BLaER1 (cell line): ENCODE measurements around the gene SLU7.
A peak's percentile ranks its signal among the peaks of the same experiment; 100 is the strongest.

ENCODE experiments used
- H3K27ac ChIP-seq: shearing (Covaris generic); formaldehyde crosslinking; 2 replicates; pipeline ENCODE4 v1.8.1; 2022
- H3K27me3 ChIP-seq: shearing (Covaris generic); formaldehyde crosslinking; 2 replicates; pipeline ENCODE4 v1.8.1; 2022
- H3K36me3 ChIP-seq: shearing (Covaris generic); formaldehyde crosslinking; 2 replicates; pipeline ENCODE4 v1.8.1; 2022
- H3K4me1 ChIP-seq: shearing (Covaris generic); formaldehyde crosslinking; 2 replicates; pipeline ENCODE4 v1.8.1; 2022
- H3K4me2 ChIP-seq: shearing (Covaris generic); formaldehyde crosslinking; 2 replicates; pipeline ENCODE4 v1.8.1; 2022
- H3K4me3 ChIP-seq: shearing (Covaris generic); formaldehyde crosslinking; 2 replicates; pipeline ENCODE4 v1.8.1; 2022
- H3K9ac ChIP-seq: shearing (Covaris generic); formaldehyde crosslinking; 2 replicates; pipeline ENCODE4 v1.8.1; 2022
- H3K9me3 ChIP-seq: shearing (Covaris generic); formaldehyde crosslinking; 2 replicates; pipeline ENCODE4 v1.8.1; 2022
- H4K20me1 ChIP-seq: shearing (Covaris generic); formaldehyde crosslinking; 2 replicates; pipeline ENCODE4 v1.8.1; 2022
- Cebpa-rat ChIP-seq: shearing (Covaris generic); IDR thresholded peaks from 2 replicates; pipeline ENCODE4 v1.8.1; 2022

The SLU7 gene

GRCh38 chr5:160390787-160391696 lies 27.8 kb downstream of the SLU7 start:
- Histone ChIP-seq H3K4me2 (no peak overlapping the region), H3K36me3 (0 out of 2 replicates have a peak, but pooled peaks cover 4% of the 10 kb centered on the region), H3K9ac (no peak overlapping the region), H3K9me3 (peaks cover 18% of the 10 kb centered on the region), H3K4me1 (no peaks in the 10 kb centered on the region), H3K27ac (no peak overlapping the region), H3K27me3 (no peaks in the 10 kb centered on the region), H4K20me1 (no peaks in the 10 kb centered on the region), H3K4me3 (no peak overlapping the region)
- no peak for TF ChIP-seq Cebpa-rat

- H3K27ac ChIP-seq, result no peak overlapping the region
- H3K4me3 ChIP-seq, result no peak overlapping the region
- peaks cover 7% of the 10 kb centered on the region for H3K4me1 ChIP-seq
- no peak overlapping the region for H3K9ac ChIP-seq
- no peaks in the 10 kb centered on the region for H4K20me1 ChIP-seq
- H3K4me2 ChIP-seq, result no peak overlapping the region
- H3K9me3 ChIP-seq, result peaks cover 18% of the 10 kb centered on the region
- TF ChIP-seq Cebpa-rat, result no peak
- no peaks in the 10 kb centered on the region for H3K36me3 ChIP-seq
- no peaks in the 10 kb centered on the region for H3K27me3 ChIP-seq
These were observed 31.4 kb downstream of the SLU7 start for GRCh38 chr5:160387445-160387844.

GRCh38 chr5:160385496-160385895 lies 33.4 kb downstream of the SLU7 start:
- H3K9me3 ChIP-seq, result peaks cover 18% of the 10 kb centered on the region
- no peaks in the 10 kb centered on the region for H3K27me3 ChIP-seq
- H3K27ac ChIP-seq, result no peak overlapping the region
- H3K4me1 ChIP-seq, result peaks cover 13% of the 10 kb centered on the region
- no peak for TF ChIP-seq Cebpa-rat
- no peak overlapping the region for H3K4me3 ChIP-seq
- no peaks in the 10 kb centered on the region for H3K36me3 ChIP-seq
- H3K4me2 ChIP-seq, result no peak overlapping the region
- no peaks in the 10 kb centered on the region for H4K20me1 ChIP-seq
- no peak overlapping the region for H3K9ac ChIP-seq

GRCh38 chr5:160384681-160385080 lies 34.2 kb downstream of the SLU7 start:
- Histone ChIP-seq H3K4me1 (peaks cover 13% of the 10 kb centered on the region), H3K4me2 (no peak overlapping the region), H3K9me3 (peaks cover 18% of the 10 kb centered on the region), H3K27ac (no peak overlapping the region), H3K4me3 (no peak overlapping the region), H3K36me3 (no peaks in the 10 kb centered on the region), H3K9ac (no peak overlapping the region), H4K20me1 (no peaks in the 10 kb centered on the region), H3K27me3 (no peaks in the 10 kb centered on the region)
- TF ChIP-seq Cebpa-rat, result no peak

DNA sequence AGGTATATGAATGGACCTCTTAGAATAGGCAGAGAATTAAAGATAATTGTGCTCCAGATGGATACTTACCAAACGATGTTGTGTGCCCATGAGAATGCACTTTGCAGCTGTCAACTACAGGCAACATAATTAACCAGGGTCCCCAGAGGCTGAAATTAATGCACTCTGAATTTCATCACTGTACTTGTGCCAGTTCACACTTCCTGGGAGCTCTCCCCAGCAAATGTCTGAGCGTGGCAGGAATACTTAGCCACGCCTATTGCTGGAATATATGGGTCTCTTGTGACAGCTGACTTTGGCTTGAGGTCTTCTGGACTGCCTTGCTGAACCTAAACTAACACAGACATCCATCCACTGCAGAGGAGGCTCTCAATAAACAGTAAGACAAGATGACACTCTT lies 36.5 kb downstream of the SLU7 start:
- Histone ChIP-seq H3K27me3 (no peaks in the 10 kb centered on the region), H4K20me1 (no peaks in the 10 kb centered on the region), H3K4me2 (peak overlapping the region; percentile 20; the same call in 1 of the 2 replicates), H3K36me3 (no peaks in the 10 kb centered on the region), H3K4me3 (no peak overlapping the region), H3K27ac (no peak overlapping the region), H3K4me1 (peaks cover 13% of the 10 kb centered on the region), H3K9ac (no peak overlapping the region), H3K9me3 (peaks cover 5% of the 10 kb centered on the region)
- TF ChIP-seq Cebpa-rat, result no peak

- H3K27ac ChIP-seq, result no peak overlapping the region
- no peaks in the 10 kb centered on the region for H4K20me1 ChIP-seq
- H3K9ac ChIP-seq, result no peak overlapping the region
- no peak for TF ChIP-seq Cebpa-rat
- H3K4me3 ChIP-seq, result no peak overlapping the region
- no peaks in the 10 kb centered on the region for H3K9me3 ChIP-seq
- no peaks in the 10 kb centered on the region for H3K27me3 ChIP-seq
- no peaks in the 10 kb centered on the region for H3K36me3 ChIP-seq
- H3K4me1 ChIP-seq, result peaks cover 6% of the 10 kb centered on the region
- H3K4me2 ChIP-seq, result no peak overlapping the region
These were observed 38.8 kb downstream of the SLU7 start for GRCh38 chr5:160380041-160380440.

GRCh38 chr5:160379511-160379910 lies 39.4 kb downstream of the SLU7 start:
- peaks cover 6% of the 10 kb centered on the region for H3K4me1 ChIP-seq
- no peaks in the 10 kb centered on the region for H3K36me3 ChIP-seq
- no peaks in the 10 kb centered on the region for H4K20me1 ChIP-seq
- no peak overlapping the region for H3K4me3 ChIP-seq
- TF ChIP-seq Cebpa-rat, result no peak
- H3K4me2 ChIP-seq, result no peak overlapping the region
- no peaks in the 10 kb centered on the region for H3K27me3 ChIP-seq
- no peaks in the 10 kb centered on the region for H3K9me3 ChIP-seq
- no peak overlapping the region for H3K27ac ChIP-seq
- no peak overlapping the region for H3K9ac ChIP-seq

DNA sequence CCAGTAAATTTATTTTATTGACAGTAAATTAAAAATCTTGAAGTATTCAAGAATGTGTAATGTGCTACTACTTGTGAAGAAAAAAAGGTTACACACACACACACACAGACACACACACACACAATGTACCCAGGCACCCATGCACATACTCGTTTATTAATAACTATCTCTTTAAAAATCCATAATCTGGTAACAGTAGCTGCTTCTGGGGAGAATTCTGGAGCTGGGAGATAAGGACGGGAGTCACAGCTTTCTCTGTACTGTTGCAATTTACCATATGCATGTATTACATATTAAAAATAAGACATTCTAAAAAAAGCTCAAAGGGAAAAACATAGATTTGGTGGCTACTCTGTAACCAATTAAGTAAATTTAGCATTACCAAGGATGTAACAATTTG lies 40.6 kb downstream of the SLU7 start:
- Histone ChIP-seq H3K27ac (no peak overlapping the region), H4K20me1 (no peaks in the 10 kb centered on the region), H3K9me3 (no peaks in the 10 kb centered on the region), H3K4me2 (no peak overlapping the region), H3K4me3 (no peak overlapping the region), H3K9ac (no peak overlapping the region), H3K27me3 (no peaks in the 10 kb centered on the region), H3K4me1 (peaks cover 6% of the 10 kb centered on the region), H3K36me3 (no peaks in the 10 kb centered on the region)
- no peak for TF ChIP-seq Cebpa-rat

DNA sequence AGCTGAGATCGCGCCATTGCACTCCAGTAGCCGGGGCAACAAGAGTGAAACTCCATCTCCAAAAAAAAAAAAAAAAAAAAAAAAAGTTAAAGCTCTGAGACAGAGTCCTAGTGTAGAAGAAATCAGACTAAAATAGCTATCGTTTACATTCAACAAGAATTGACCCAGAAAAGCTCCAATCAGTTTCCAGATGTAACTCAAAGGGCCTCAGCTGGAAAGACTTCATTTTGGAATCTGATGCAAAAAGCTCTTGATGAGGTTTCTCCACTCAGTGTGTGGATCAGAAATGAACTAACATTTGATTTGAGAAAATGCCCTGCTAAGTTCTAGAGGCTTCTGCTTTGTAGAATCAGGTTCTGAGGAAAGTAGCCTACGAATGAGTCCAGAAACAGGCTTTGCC lies 41.2 kb downstream of the SLU7 start:
- no peak overlapping the region for H3K27ac ChIP-seq
- TF ChIP-seq Cebpa-rat, result no peak
- H3K9ac ChIP-seq, result no peak overlapping the region
- peaks cover 6% of the 10 kb centered on the region for H3K4me1 ChIP-seq
- H3K27me3 ChIP-seq, result no peaks in the 10 kb centered on the region
- no peaks in the 10 kb centered on the region for H3K36me3 ChIP-seq
- H3K4me2 ChIP-seq, result no peak overlapping the region
- no peak overlapping the region for H3K4me3 ChIP-seq
- H3K9me3 ChIP-seq, result no peaks in the 10 kb centered on the region
- no peaks in the 10 kb centered on the region for H4K20me1 ChIP-seq

DNA sequence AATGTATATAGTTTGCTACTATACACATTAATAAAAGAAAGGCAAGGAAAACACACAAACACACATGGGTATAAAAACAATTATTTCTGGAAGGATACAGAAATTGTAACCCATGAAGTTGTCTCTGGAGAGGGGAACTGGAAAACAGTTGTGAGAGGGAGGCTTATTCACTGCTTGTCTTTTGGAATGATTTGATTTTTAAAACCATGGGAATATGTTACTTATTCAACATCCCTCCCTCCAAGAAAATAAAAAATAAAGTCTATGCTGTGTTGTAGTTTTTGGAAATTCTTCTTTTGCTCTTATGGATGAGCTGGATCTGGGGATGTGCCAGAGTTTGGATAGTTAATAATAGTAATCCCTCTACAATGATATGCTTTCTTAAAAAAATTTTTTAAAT lies 42.5 kb downstream of the SLU7 start:
- no peaks in the 10 kb centered on the region; the same call in 1 of the 2 replicates for H3K27me3 ChIP-seq
- H3K4me1 ChIP-seq, result no peaks in the 10 kb centered on the region
- no peak for TF ChIP-seq Cebpa-rat
- no peak overlapping the region for H3K9ac ChIP-seq
- no peak overlapping the region for H3K27ac ChIP-seq
- H3K9me3 ChIP-seq, result no peaks in the 10 kb centered on the region
- H4K20me1 ChIP-seq, result no peaks in the 10 kb centered on the region
- H3K4me2 ChIP-seq, result no peak overlapping the region
- H3K36me3 ChIP-seq, result no peaks in the 10 kb centered on the region
- H3K4me3 ChIP-seq, result no peak overlapping the region
